Stimulated activated effector memory CD8-positive, alpha-beta T cell treated with anti-CD3 and anti-CD28 coated beads, Interleukin-12 subunit alpha, Interleukin-12 subunit beta, amount 100 ng/mL, for 72 hours (primary cell): ENCODE measurements around the gene SPAAR.
A peak's percentile ranks its signal among the peaks of the same experiment; 100 is the strongest.

ENCODE experiments used
- ATAC-seq: fragments of 150-1000 bp; cut with Tn5 transposase; 2 replicates; pipeline ENCODE4 v1.10.0; 2021
- DNase-seq, 2 donors: peaks; one replicate each; pipeline ENCODE4 v3.0.0; 2021 to 2022; ENCODE audit warnings: low spot score in 2 of 2
- H3K27ac Mint-ChIP-seq: one replicate; pipeline ENCODE4 v1.8.0; 2022; ENCODE audit warnings: mild to moderate bottlenecking, mixed read lengths
- H3K36me3 Mint-ChIP-seq: one replicate; pipeline ENCODE4 v1.8.0; 2022; ENCODE audit warnings: mild to moderate bottlenecking, mixed read lengths
- H3K4me1 Mint-ChIP-seq: one replicate; pipeline ENCODE4 v1.8.0; 2022; ENCODE audit warnings: mixed read lengths
- H3K4me3 Mint-ChIP-seq: one replicate; pipeline ENCODE4 v1.8.0; 2022; ENCODE audit warnings: mild to moderate bottlenecking, mixed read lengths
- H3K9me3 Mint-ChIP-seq: one replicate; pipeline ENCODE4 v1.8.0; 2022; ENCODE audit warnings: mixed read lengths

Gene SPAAR

GRCh38 chr9:35944173-35944572 lies 34.9 kb downstream of the SPAAR start:
- no peaks in the 10 kb centered on the region for H3K36me3 Mint-ChIP-seq
- ATAC-seq (no peak), DNase-seq (no peak)
- H3K9me3 Mint-ChIP-seq = no peaks in the 10 kb centered on the region
- H3K4me1 Mint-ChIP-seq = peaks cover 16% of the 10 kb centered on the region
- H3K4me3 Mint-ChIP-seq = no peak overlapping the region
- no peak overlapping the region for H3K27ac Mint-ChIP-seq

DNA sequence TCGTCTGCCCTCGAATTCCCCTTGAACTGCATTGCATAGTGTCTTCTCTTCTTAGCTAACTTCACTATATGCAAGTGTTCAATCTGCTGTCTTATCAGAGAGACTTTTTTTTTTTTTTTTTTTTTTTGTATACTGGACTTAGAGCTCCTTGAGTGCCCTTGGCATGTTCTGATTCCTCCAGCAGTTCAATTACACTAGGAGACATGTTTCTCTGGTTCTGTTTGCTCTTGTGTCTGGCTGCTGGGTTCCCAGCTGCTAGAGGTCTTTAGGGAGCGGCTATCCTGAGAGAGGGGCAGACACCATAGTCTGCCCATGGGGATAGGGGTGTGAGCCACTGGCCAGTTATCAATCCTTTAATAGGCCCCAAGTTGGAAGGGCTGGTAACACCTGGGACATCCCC lies 35.6 kb downstream of the SPAAR start:
- no peaks in the 10 kb centered on the region for H3K36me3 Mint-ChIP-seq
- H3K4me3 Mint-ChIP-seq = no peak overlapping the region

GRCh38 chr9:35945341-35946018 lies 36.2 kb downstream of the SPAAR start:
- Mint-ChIP-seq H3K9me3 (no peaks in the 10 kb centered on the region), H3K27ac (no peak overlapping the region), H3K4me3 (no peak overlapping the region), H3K4me1 (peaks cover 9% of the 10 kb centered on the region), H3K36me3 (no peaks in the 10 kb centered on the region)
- DNase-seq (peak; percentile 31 to 76), ATAC-seq (peak; percentile 51)

More for the DNA sequence above, 35.6 kb downstream of the SPAAR start:
- no peak for ATAC-seq
- H3K4me1 Mint-ChIP-seq = peaks cover 15% of the 10 kb centered on the region
- H3K27ac Mint-ChIP-seq = no peak overlapping the region
- no peak for DNase-seq
- no peaks in the 10 kb centered on the region for H3K9me3 Mint-ChIP-seq

- Mint-ChIP-seq H3K36me3 (no peaks in the 10 kb centered on the region), H3K27ac (no peak overlapping the region), H3K4me1 (peaks cover 4% of the 10 kb centered on the region), H3K9me3 (no peaks in the 10 kb centered on the region), H3K4me3 (no peak overlapping the region)
- no peak for ATAC-seq
- DNase-seq = no peak
These were observed 39.2 kb downstream of the SPAAR start for GRCh38 chr9:35948451-35948850.

- no peak overlapping the region for H3K27ac Mint-ChIP-seq
- no peak for DNase-seq
- peaks cover 4% of the 10 kb centered on the region for H3K4me1 Mint-ChIP-seq
- no peak overlapping the region for H3K4me3 Mint-ChIP-seq
- H3K36me3 Mint-ChIP-seq = no peaks in the 10 kb centered on the region
- no peak for ATAC-seq
- no peaks in the 10 kb centered on the region for H3K9me3 Mint-ChIP-seq
These were observed 39.6 kb downstream of the SPAAR start for GRCh38 chr9:35948901-35949318.

DNA sequence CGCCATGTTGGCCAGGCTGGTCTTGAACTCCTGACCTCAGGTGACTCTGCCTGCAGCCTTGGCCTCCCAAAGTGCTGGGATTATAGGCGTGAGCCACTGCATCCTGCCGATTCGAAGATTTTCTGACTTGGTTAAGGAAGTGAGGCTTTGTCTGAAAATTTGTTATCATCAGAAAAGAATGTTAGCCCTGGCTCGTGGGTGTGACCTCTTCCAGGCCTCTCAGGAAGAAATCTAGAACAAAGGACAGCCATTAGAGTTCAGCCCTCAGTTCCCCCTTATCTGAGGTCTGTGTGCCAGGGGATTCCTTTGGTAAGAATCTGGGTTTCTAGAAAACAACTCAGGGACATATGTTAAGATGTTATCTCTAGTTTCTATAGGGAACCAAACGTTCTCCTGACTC lies 42.4 kb downstream of the SPAAR start:
- Mint-ChIP-seq H3K36me3 (no peaks in the 10 kb centered on the region), H3K4me3 (no peak overlapping the region), H3K9me3 (no peaks in the 10 kb centered on the region), H3K4me1 (no peaks in the 10 kb centered on the region), H3K27ac (no peak overlapping the region)
- DNase-seq (no peak), ATAC-seq (no peak)

DNA sequence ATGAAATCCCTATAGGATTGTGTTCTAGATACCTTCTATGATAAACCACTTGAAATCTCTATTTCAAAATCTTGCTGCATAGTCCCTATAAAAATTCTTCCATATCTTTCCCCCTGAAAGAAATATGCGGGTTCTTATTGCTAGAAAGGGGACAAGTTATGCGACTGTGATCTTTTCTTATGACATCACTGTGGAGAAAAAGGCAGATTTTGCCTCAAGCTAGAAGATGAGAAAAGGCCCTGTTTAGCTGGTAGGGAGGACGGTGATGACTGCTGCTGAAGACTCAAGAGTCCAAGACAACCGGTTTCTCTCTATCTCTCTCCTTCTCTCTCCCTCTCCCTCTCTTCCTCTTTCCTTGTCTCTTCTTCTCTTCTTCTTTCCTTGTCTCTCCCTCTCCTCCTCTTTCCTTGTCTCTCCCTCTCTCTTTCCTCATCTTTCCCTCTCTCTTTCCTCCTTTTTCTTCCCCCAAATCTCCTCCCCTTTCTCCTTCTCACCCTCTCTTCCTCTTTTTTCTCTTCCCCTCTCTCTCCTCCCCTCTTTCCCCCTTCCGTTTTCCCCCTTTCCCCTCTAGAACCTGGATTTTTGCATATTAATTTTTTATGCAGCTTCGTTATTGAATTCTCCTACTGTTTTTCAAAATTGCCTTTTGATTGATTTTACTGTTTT lies 43.4 kb downstream of the SPAAR start:
- H3K36me3 Mint-ChIP-seq = no peaks in the 10 kb centered on the region
- DNase-seq = no peak
- no peak for ATAC-seq
- no peak overlapping the region for H3K27ac Mint-ChIP-seq
- no peaks in the 10 kb centered on the region for H3K4me1 Mint-ChIP-seq
- H3K9me3 Mint-ChIP-seq = no peaks in the 10 kb centered on the region
- H3K4me3 Mint-ChIP-seq = no peak overlapping the region

- DNase-seq = no peak
- no peaks in the 10 kb centered on the region for H3K36me3 Mint-ChIP-seq
- no peaks in the 10 kb centered on the region for H3K9me3 Mint-ChIP-seq
- H3K27ac Mint-ChIP-seq = no peak overlapping the region
- H3K4me3 Mint-ChIP-seq = no peak overlapping the region
- ATAC-seq = peak; percentile 67
- no peaks in the 10 kb centered on the region for H3K4me1 Mint-ChIP-seq
These were observed 45.8 kb downstream of the SPAAR start for GRCh38 chr9:35954942-35955546.

DNA sequence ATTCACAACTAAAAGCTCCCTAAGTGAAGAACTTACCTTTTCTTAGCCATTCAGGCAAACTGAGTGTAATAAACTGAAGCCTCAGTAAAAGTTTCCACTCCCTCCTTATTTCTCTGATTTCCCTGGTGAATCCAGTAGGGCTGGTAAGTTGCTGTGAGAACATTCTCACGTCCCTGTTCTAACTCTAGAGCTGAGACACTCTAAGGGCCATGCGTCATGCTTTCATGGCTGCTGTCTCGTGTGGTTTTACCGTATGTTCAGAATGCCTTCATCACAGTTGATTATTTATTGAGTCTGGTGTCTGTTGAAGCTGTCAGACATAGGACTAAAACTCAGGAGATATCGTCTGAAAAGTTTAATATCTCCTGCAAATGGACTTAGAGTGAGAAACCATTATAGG lies 47.4 kb downstream of the SPAAR start:
- no peak for DNase-seq
- H3K27ac Mint-ChIP-seq = no peak overlapping the region
- H3K36me3 Mint-ChIP-seq = no peaks in the 10 kb centered on the region
- no peak overlapping the region for H3K4me3 Mint-ChIP-seq
- ATAC-seq = no peak
- no peaks in the 10 kb centered on the region for H3K4me1 Mint-ChIP-seq
- no peaks in the 10 kb centered on the region for H3K9me3 Mint-ChIP-seq

- Mint-ChIP-seq H3K4me1 (no peaks in the 10 kb centered on the region), H3K9me3 (no peaks in the 10 kb centered on the region), H3K4me3 (no peak within 1 kb of the TSS), H3K27ac (no peak within 1 kb of the TSS), H3K36me3 (no peaks in the 10 kb centered on the region)
- DNase-seq (no peak), ATAC-seq (no peak)
These were observed 49.0 kb downstream of the SPAAR start, which contains the start of gene OR2S2 for GRCh38 chr9:35958104-35958837. OR2S2 (minus strand) TSS chr9:35958154; CDS start chr9:35958098, 56 bp downstream.

DNA sequence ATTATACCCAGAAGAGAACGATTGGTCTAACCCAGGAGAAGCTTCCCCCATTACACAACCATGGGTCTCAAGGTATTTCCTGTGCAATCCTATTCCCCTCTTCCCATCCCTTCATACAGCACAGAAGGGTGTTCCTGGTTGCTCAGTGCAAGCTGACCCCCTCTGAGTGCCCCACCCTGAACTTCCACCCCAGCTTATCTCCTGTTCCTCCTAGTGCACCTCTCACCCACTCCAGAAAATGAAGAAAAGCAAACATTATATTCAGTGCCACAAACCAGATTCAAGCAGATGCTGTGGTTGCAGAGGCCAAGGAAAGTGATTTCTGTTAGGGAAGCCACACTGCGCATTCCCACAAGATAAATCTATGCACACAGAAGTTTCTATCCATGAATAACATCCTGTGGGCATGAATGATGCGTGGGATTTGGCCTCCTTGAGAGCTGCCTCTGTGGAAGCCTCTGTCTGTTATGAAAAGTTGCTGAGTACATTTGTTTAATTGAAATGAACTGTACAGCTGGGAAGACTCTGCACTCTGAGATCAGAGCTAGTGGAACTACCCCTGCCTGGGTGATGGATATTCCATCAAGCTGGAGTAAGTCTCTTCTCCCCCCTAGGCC lies 50.9 kb downstream of the SPAAR start:
- no peaks in the 10 kb centered on the region for H3K4me1 Mint-ChIP-seq
- DNase-seq = no peak

More for the DNA sequence above, 50.9 kb downstream of the SPAAR start:
- Mint-ChIP-seq H3K36me3 (no peaks in the 10 kb centered on the region), H3K9me3 (no peaks in the 10 kb centered on the region), H3K4me3 (no peak overlapping the region), H3K27ac (no peak overlapping the region)
- no peak for ATAC-seq
